Measurements from ENCODE around the gene ADAMTS9.

DNA sequence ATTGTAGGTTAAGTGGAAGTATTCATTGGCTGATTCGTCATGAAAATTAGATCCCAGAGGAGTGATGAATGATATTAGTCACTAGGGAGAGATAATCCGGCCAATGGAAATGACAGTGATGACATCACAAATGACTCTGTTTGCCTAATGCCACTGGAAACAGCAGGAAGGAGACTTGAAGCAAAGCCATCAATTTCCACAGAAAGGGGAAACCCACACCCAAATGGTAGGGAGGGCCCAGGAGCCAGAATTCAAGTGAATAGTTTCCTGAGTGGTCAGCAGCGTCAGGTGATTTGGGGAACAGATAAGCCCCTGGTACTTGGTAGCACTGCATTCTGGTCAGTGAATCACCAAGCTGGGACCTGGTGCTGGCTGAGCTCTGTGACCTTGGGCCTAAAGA is 3.3 kb upstream of the ADAMTS9 start:
- TF ChIP-seq, protein P1, sequence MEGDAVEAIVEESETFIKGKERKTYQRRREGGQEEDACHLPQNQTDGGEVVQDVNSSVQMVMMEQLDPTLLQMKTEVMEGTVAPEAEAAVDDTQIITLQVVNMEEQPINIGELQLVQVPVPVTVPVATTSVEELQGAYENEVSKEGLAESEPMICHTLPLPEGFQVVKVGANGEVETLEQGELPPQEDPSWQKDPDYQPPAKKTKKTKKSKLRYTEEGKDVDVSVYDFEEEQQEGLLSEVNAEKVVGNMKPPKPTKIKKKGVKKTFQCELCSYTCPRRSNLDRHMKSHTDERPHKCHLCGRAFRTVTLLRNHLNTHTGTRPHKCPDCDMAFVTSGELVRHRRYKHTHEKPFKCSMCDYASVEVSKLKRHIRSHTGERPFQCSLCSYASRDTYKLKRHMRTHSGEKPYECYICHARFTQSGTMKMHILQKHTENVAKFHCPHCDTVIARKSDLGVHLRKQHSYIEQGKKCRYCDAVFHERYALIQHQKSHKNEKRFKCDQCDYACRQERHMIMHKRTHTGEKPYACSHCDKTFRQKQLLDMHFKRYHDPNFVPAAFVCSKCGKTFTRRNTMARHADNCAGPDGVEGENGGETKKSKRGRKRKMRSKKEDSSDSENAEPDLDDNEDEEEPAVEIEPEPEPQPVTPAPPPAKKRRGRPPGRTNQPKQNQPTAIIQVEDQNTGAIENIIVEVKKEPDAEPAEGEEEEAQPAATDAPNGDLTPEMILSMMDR (IDR thresholded peaks at IDR 0.05; ENCODE audit: low read depth, low read length) = no peak
- TF ChIP-seq EZH2phosphoT487 (IDR thresholded peaks at IDR 0.05; ENCODE audit: low read depth) = no peak

Measured in OCI-LY3 (cell line).